Karpas-422 (cell line): ENCODE data around the gene NUDT8. TPM values are rescaled to one million over a fixed set of nuclear protein-coding genes. Genes with fewer than 3 reads are reported as not detected.

Experiments
- DNase-seq: peaks from one replicate; pipeline ENCODE4 v3.0.0-alpha.2; 2015
- H2AFZ ChIP-seq: fragments of 200-600 bp; sonication (generic); 2 replicates; pipeline ENCODE4 v1.6.1; 2014; ENCODE audit warnings: antibody characterized with exemption, low read length, mixed read lengths
- H3K27ac ChIP-seq: fragments of 200-600 bp; sonication (generic); 2 replicates; pipeline ENCODE4 v1.5.1; 2014; ENCODE audit warnings: mild to moderate bottlenecking, low read length, moderate library complexity
- H3K27me3 ChIP-seq: fragments of 200-600 bp; sonication (generic); 2 replicates; pipeline ENCODE4 v1.6.1; 2014; ENCODE audit warnings: low read length, mixed read lengths
- H3K36me3 ChIP-seq: fragments of 200-600 bp; sonication (generic); 2 replicates; pipeline ENCODE4 v1.6.1; 2014; ENCODE audit warnings: low read length, mixed read lengths; ENCODE audit not compliant: insufficient read depth
- H3K4me1 ChIP-seq: fragments of 200-600 bp; sonication (generic); 2 replicates; pipeline ENCODE4 v1.6.1; 2014; ENCODE audit warnings: mild to moderate bottlenecking, low read length, mixed read lengths
- H3K4me2 ChIP-seq: fragments of 200-600 bp; sonication (generic); 2 replicates; pipeline ENCODE4 v1.6.1; 2014; ENCODE audit warnings: low read length, low read depth, mild to moderate bottlenecking; ENCODE audit not compliant: poor library complexity, severe bottlenecking
- H3K4me3 ChIP-seq: fragments of 200-600 bp; sonication (generic); 2 replicates; pipeline ENCODE4 v1.5.1; 2014; ENCODE audit warnings: mild to moderate bottlenecking, antibody characterized with exemption, low read length, mixed read lengths
- H3K79me2 ChIP-seq: fragments of 200-600 bp; sonication (generic); 2 replicates; pipeline ENCODE4 v1.6.1; 2014; ENCODE audit warnings: mild to moderate bottlenecking, low read length, mixed read lengths
- H3K9ac ChIP-seq: fragments of 200-600 bp; sonication (generic); 2 replicates; pipeline ENCODE4 v1.6.0; 2014; ENCODE audit warnings: low read length
- H3K9me2 ChIP-seq: fragments of 200-600 bp; sonication (generic), shearing (Covaris generic); replicated peaks from 2 replicates; pipeline ENCODE4 v1.6.0; 2014; ENCODE audit warnings: mild to moderate bottlenecking, low read length, moderate library complexity; ENCODE audit not compliant: insufficient read depth
- H3K9me3 ChIP-seq: fragments of 300-700, 200-600 bp; sonication (generic); 2 replicates; pipeline ENCODE4 v1.6.1; 2014; ENCODE audit warnings: low read length, mixed read lengths
- H4K20me1 ChIP-seq: fragments of 200-600 bp; sonication (generic); 2 replicates; pipeline ENCODE4 v1.6.1; 2014; ENCODE audit warnings: mild to moderate bottlenecking, antibody characterized with exemption, low read length, low read depth; ENCODE audit not compliant: insufficient read depth
- total RNA-seq: library from RNA; depleted of rRNA; stranded (reverse); fragments of >200 nt; shearing (Covaris generic); gene quantifications from 2 replicates; pipeline ENCODE4 v1.2.3, GENCODE V29; 2014; ENCODE audit warnings: low replicate concordance; rRNA removed

NUDT8 gene
- total RNA-seq: 10.4 and 35.4 TPM in 2 replicates

GRCh38 chr11:67629386-67630227 lies at the start of gene NUDT8:
TSS of gene NUDT8 (minus strand) at chr11:67629937. CDS start at chr11:67629911, 26 bp downstream.
- peak within 1 kb of the TSS; percentile 80 for H3K9ac ChIP-seq
- H3K27me3 ChIP-seq: no peaks in the 10 kb centered on the region
- peak within 1 kb of the TSS; percentile 80 for H3K4me3 ChIP-seq
- peak within 1 kb of the TSS; percentile 93 for H2AFZ ChIP-seq
- no peaks in the 10 kb centered on the region; the same call in 1 of the 2 replicates for H3K36me3 ChIP-seq
- no peaks in the 10 kb centered on the region for H3K9me2 ChIP-seq
- H3K27ac ChIP-seq: peak within 1 kb of the TSS; percentile 59
- peak; percentile 95 for DNase-seq
- H3K4me1 ChIP-seq: peaks cover 26% of the 10 kb centered on the region
- H4K20me1 ChIP-seq: no peaks in the 10 kb centered on the region
- H3K9me3 ChIP-seq: no peaks in the 10 kb centered on the region
- H3K79me2 ChIP-seq: no peaks in the 10 kb centered on the region
- H3K4me2 ChIP-seq: peak within 1 kb of the TSS; percentile 78

GRCh38 chr11:67675058-67675747 lies 45.5 kb upstream of the NUDT8 start:
- Histone ChIP-seq H3K9ac (no peak overlapping the region), H2AFZ (no peak overlapping the region), H3K9me3 (no peaks in the 10 kb centered on the region), H3K27ac (no peak overlapping the region), H3K27me3 (0 out of 2 replicates have a peak, but pooled peaks cover 2% of the 10 kb centered on the region), H3K4me2 (no peak overlapping the region), H3K4me3 (no peak overlapping the region), H3K36me3 (no peaks in the 10 kb centered on the region), H3K79me2 (no peaks in the 10 kb centered on the region), H4K20me1 (no peaks in the 10 kb centered on the region), H3K9me2 (no peaks in the 10 kb centered on the region), H3K4me1 (no peaks in the 10 kb centered on the region)
- DNase-seq: no peak

GRCh38 chr11:67674442-67674871 lies 44.7 kb upstream of the NUDT8 start, which contains the start of gene ALDH3B2:
TSS of gene ALDH3B2 (minus strand) at chr11:67674623. CDS start at chr11:67666935, 7,688 bp downstream.
- Histone ChIP-seq H3K4me1 (no peaks in the 10 kb centered on the region), H3K4me3 (no peak within 1 kb of the TSS), H3K4me2 (no peak within 1 kb of the TSS), H3K27ac (no peak within 1 kb of the TSS), H3K79me2 (no peaks in the 10 kb centered on the region), H3K9me3 (no peaks in the 10 kb centered on the region), H3K9ac (no peak within 1 kb of the TSS), H3K9me2 (no peaks in the 10 kb centered on the region), H3K27me3 (0 out of 2 replicates have a peak, but pooled peaks cover 2% of the 10 kb centered on the region), H4K20me1 (no peaks in the 10 kb centered on the region), H2AFZ (no peak within 1 kb of the TSS), H3K36me3 (no peaks in the 10 kb centered on the region)
- no peak for DNase-seq

GRCh38 chr11:67673902-67674301 lies 44.2 kb upstream of the NUDT8 start:
- Histone ChIP-seq H4K20me1 (no peaks in the 10 kb centered on the region), H3K27me3 (0 out of 2 replicates have a peak, but pooled peaks cover 2% of the 10 kb centered on the region), H3K4me3 (no peak overlapping the region), H3K9me3 (no peaks in the 10 kb centered on the region), H3K9ac (no peak overlapping the region), H3K4me1 (peaks cover 4% of the 10 kb centered on the region), H2AFZ (no peak overlapping the region), H3K4me2 (no peak overlapping the region), H3K36me3 (no peaks in the 10 kb centered on the region), H3K79me2 (no peaks in the 10 kb centered on the region), H3K9me2 (no peaks in the 10 kb centered on the region), H3K27ac (no peak overlapping the region)
- no peak for DNase-seq

- H3K9ac ChIP-seq: no peak overlapping the region
- DNase-seq: no peak
- H3K27ac ChIP-seq: no peak overlapping the region
- H3K4me3 ChIP-seq: no peak overlapping the region
- H4K20me1 ChIP-seq: no peaks in the 10 kb centered on the region
- no peaks in the 10 kb centered on the region for H3K9me3 ChIP-seq
- 0 out of 2 replicates have a peak, but pooled peaks cover 2% of the 10 kb centered on the region for H3K27me3 ChIP-seq
- no peaks in the 10 kb centered on the region for H3K36me3 ChIP-seq
- H3K4me1 ChIP-seq: peaks cover 10% of the 10 kb centered on the region
- no peak overlapping the region for H3K4me2 ChIP-seq
- H3K9me2 ChIP-seq: no peaks in the 10 kb centered on the region
- H3K79me2 ChIP-seq: no peaks in the 10 kb centered on the region
- H2AFZ ChIP-seq: no peak overlapping the region
Measured at GRCh38 chr11:67673358-67673757, 43.6 kb upstream of the NUDT8 start.

GRCh38 chr11:67671211-67671520 lies 41.4 kb upstream of the NUDT8 start:
- H3K27me3 ChIP-seq: 0 out of 2 replicates have a peak, but pooled peaks cover 2% of the 10 kb centered on the region
- no peaks in the 10 kb centered on the region for H3K79me2 ChIP-seq
- peaks cover 31% of the 10 kb centered on the region for H3K4me1 ChIP-seq
- H3K4me2 ChIP-seq: no peak overlapping the region
- no peak overlapping the region for H3K4me3 ChIP-seq
- no peak overlapping the region for H3K27ac ChIP-seq
- no peaks in the 10 kb centered on the region for H3K36me3 ChIP-seq
- H4K20me1 ChIP-seq: no peaks in the 10 kb centered on the region
- no peaks in the 10 kb centered on the region for H3K9me2 ChIP-seq
- H3K9ac ChIP-seq: no peak overlapping the region
- DNase-seq: no peak
- no peak overlapping the region for H2AFZ ChIP-seq
- no peaks in the 10 kb centered on the region for H3K9me3 ChIP-seq

GRCh38 chr11:67670316-67671210 lies 40.8 kb upstream of the NUDT8 start:
- 0 out of 2 replicates have a peak, but pooled peaks cover 2% of the 10 kb centered on the region for H3K27me3 ChIP-seq
- no peak for DNase-seq
- peaks cover 37% of the 10 kb centered on the region for H3K4me1 ChIP-seq
- no peaks in the 10 kb centered on the region for H3K9me3 ChIP-seq
- H3K9me2 ChIP-seq: no peaks in the 10 kb centered on the region
- no peaks in the 10 kb centered on the region for H4K20me1 ChIP-seq
- H3K9ac ChIP-seq: no peak overlapping the region
- no peak overlapping the region for H3K27ac ChIP-seq
- no peak overlapping the region for H2AFZ ChIP-seq
- H3K36me3 ChIP-seq: no peaks in the 10 kb centered on the region
- no peak overlapping the region for H3K4me3 ChIP-seq
- no peaks in the 10 kb centered on the region for H3K79me2 ChIP-seq
- no peak overlapping the region for H3K4me2 ChIP-seq
